ENCODE data around the gene KDM5C. TPM values are rescaled to one million over a fixed set of nuclear protein-coding genes. Genes with fewer than 3 reads are reported as not detected.
A peak's percentile ranks its signal among the peaks of the same experiment; 100 is the strongest.

The KDM5C gene
- total RNA-seq, 1 donor from 2014 or later: 84.5 TPM

- no peak overlapping the region for H3K27ac ChIP-seq (ENCODE audit: low read depth, low read length)
Measured at GRCh38 chrX:53265771-53266574, 41.0 kb upstream of the KDM5C start.

GRCh38 chrX:53263597-53264094 is 38.6 kb upstream of the KDM5C start:
- Histone ChIP-seq H3K27me3 (ENCODE audit: insufficient read depth, low read length) (no peaks in the 10 kb centered on the region), H3K27ac (ENCODE audit: low read depth, low read length) (no peak overlapping the region), H3K36me3 (ENCODE audit: insufficient read depth, low read length) (no peaks in the 10 kb centered on the region), H3K9me3 (ENCODE audit: insufficient read depth, low read depth, low read length) (no peaks in the 10 kb centered on the region), H3K79me2 (ENCODE audit: insufficient read depth, low read length) (no peaks in the 10 kb centered on the region), H3K4me2 (ENCODE audit: low read length) (peak overlapping the region; percentile 65), H3K4me1 (ENCODE audit: insufficient read depth, low read length) (peaks cover 15% of the 10 kb centered on the region), H3K9ac (ENCODE audit: low read length) (no peak overlapping the region), H3K4me3 (ENCODE audit: insufficient read depth, low read depth, low read length) (no peak overlapping the region), H4K20me1 (ENCODE audit: insufficient read depth, low read length) (peaks cover 8% of the 10 kb centered on the region), H2AFZ (ENCODE audit: low read depth, low read length) (no peak overlapping the region)
- TF ChIP-seq CTCF (IDR thresholded peaks at IDR 0.05; ENCODE audit: insufficient read depth, low read depth, low read length): no peak
- no peak for TF ChIP-seq EZH2 (IDR thresholded peaks at IDR 0.05; ENCODE audit: insufficient read depth, low read length)
- no peaks in the 10 kb centered on the region for H3K9me3 Mint-ChIP-seq (ENCODE audit: unreplicated experiment)
- FAIRE-seq (peak; percentile 80), DNase-seq (ENCODE audit: low read depth) (peak; percentile 65)
- H3K36me3 Mint-ChIP-seq (ENCODE audit: low read depth, unreplicated experiment): peaks cover 4% of the 10 kb centered on the region
- H3K27me3 Mint-ChIP-seq (ENCODE audit: low read depth, unreplicated experiment): no peaks in the 10 kb centered on the region
- H3K4me3 Mint-ChIP-seq (ENCODE audit: unreplicated experiment): peak overlapping the region; percentile 7
- H3K27ac Mint-ChIP-seq (ENCODE audit: unreplicated experiment): peak overlapping the region; percentile 22
- peaks cover 19% of the 10 kb centered on the region for H3K4me1 Mint-ChIP-seq (ENCODE audit: low read depth, unreplicated experiment)

More at GRCh38 chrX:53265771-53266574, 41.0 kb upstream of the KDM5C start:
- H3K36me3 ChIP-seq (ENCODE audit: insufficient read depth, low read length): no peaks in the 10 kb centered on the region
- H3K79me2 ChIP-seq (ENCODE audit: insufficient read depth, low read length): no peaks in the 10 kb centered on the region
- no peak overlapping the region for H2AFZ ChIP-seq (ENCODE audit: low read depth, low read length)
- no peak overlapping the region for H3K4me3 ChIP-seq (ENCODE audit: insufficient read depth, low read depth, low read length)
- Mint-ChIP-seq H3K27me3 (ENCODE audit: low read depth, unreplicated experiment) (no peaks in the 10 kb centered on the region), H3K9me3 (ENCODE audit: unreplicated experiment) (no peaks in the 10 kb centered on the region), H3K4me1 (ENCODE audit: low read depth, unreplicated experiment) (peaks cover 19% of the 10 kb centered on the region), H3K27ac (ENCODE audit: unreplicated experiment) (no peak overlapping the region), H3K36me3 (ENCODE audit: low read depth, unreplicated experiment) (peaks cover 4% of the 10 kb centered on the region), H3K4me3 (ENCODE audit: unreplicated experiment) (no peak overlapping the region)
- H3K9ac ChIP-seq (ENCODE audit: low read length): no peak overlapping the region
- H3K4me2 ChIP-seq (ENCODE audit: low read length): no peak overlapping the region
- FAIRE-seq (peak; percentile 100), DNase-seq (ENCODE audit: low read depth) (peak; percentile 36)
- H3K9me3 ChIP-seq (ENCODE audit: insufficient read depth, low read depth, low read length): no peaks in the 10 kb centered on the region
- peaks cover 8% of the 10 kb centered on the region for H4K20me1 ChIP-seq (ENCODE audit: insufficient read depth, low read length)
- H3K4me1 ChIP-seq (ENCODE audit: insufficient read depth, low read length): peaks cover 15% of the 10 kb centered on the region
- H3K27me3 ChIP-seq (ENCODE audit: insufficient read depth, low read length): no peaks in the 10 kb centered on the region
- TF ChIP-seq EZH2 (IDR thresholded peaks at IDR 0.05; ENCODE audit: insufficient read depth, low read length): no peak
- TF ChIP-seq CTCF (IDR thresholded peaks at IDR 0.05; ENCODE audit: insufficient read depth, low read depth, low read length): no peak
